Prostate gland (tissue), 2 donors: ENCODE measurements around the gene HLA-DMA.

ENCODE experiments used
- POLR2A ChIP-seq: fragments of 450-650 bp; IDR thresholded peaks from one replicate; pipeline ENCODE4 v1.6.1; 2016; ENCODE audit warnings: antibody characterized with exemption, mild to moderate bottlenecking
- POLR2AphosphoS5 ChIP-seq: sonication (generic); formaldehyde crosslinking; IDR thresholded peaks from one replicate; pipeline ENCODE4 v1.6.1; 2017; ENCODE audit warnings: antibody characterized with exemption
- TF ChIP-seq, protein P1 (sequence below), 4 experiments: fragments of 200-600 bp in 2 of 4; fragments of 450-650 bp in 2 of 4; sonication (generic) in 2 of 4; IDR thresholded peaks; 1 replicate in 3 of 4; 2 replicates in 1 of 4; pipeline ENCODE4 v1.5.1; 2016 to 2019; ENCODE audit warnings: antibody characterized with exemption in 4 of 4, mild to moderate bottlenecking in 2 of 4, moderate library complexity in 2 of 4

DNA sequence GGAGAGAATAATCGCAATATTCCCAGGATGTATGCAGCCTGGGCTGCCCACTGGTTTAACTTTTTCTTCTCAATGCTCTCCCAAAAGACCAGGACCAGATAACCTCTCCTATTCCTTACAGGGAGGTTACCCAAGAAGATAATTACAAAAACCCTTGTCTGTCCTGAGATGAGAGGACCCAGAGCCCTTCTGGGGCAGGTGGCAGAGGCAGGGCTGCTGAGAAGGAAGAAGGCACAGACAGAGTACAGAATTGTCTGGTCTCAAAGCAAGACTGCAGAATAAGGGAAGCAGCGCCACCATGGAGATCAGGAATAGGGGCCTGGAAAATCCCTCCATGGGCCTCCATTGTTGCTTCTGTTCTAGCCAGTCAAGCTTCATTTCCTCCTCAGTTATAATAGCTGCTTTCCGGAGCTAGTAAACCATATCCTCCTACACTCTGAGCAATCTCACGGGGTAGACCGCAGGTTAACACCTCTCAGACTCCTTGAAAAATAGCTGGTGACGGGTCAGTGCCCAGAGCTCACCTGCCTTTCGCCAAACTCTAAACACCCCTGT, 11.6 kb downstream of the HLA-DMA start:
- no peak for TF ChIP-seq POLR2AphosphoS5
- TF ChIP-seq, protein P1, sequence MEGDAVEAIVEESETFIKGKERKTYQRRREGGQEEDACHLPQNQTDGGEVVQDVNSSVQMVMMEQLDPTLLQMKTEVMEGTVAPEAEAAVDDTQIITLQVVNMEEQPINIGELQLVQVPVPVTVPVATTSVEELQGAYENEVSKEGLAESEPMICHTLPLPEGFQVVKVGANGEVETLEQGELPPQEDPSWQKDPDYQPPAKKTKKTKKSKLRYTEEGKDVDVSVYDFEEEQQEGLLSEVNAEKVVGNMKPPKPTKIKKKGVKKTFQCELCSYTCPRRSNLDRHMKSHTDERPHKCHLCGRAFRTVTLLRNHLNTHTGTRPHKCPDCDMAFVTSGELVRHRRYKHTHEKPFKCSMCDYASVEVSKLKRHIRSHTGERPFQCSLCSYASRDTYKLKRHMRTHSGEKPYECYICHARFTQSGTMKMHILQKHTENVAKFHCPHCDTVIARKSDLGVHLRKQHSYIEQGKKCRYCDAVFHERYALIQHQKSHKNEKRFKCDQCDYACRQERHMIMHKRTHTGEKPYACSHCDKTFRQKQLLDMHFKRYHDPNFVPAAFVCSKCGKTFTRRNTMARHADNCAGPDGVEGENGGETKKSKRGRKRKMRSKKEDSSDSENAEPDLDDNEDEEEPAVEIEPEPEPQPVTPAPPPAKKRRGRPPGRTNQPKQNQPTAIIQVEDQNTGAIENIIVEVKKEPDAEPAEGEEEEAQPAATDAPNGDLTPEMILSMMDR (IDR thresholded peaks at IDR 0.05): no peak
- no peak for TF ChIP-seq POLR2A
